CD4-positive, alpha-beta T cell treated with Interleukin-21 for 1 hour (primary cell): ENCODE results near the gene ZFHX3.

Experiments
- DNase-seq: peaks from one replicate; pipeline ENCODE4 v3.0.0-alpha.2; 2020

Gene ZFHX3

DNA sequence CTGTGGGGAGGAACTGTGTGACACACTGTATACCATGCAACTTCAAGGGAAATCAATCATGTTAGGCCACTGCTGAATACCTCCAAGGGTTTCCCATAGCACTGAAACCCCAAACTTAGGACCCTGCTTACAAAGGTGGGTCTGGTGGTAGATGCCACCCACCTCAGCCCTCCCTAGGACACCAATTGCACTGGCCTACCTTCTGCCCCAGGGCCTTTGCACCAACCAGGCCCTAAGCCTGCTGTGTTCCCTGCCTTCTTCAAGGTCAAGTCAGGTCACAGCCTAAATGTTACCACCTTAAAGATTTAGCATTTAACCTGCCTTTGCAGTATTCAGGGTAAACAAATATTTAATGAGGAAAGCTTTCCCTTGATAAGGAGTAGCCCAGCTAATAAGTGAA, 185.8 kb downstream of the ZFHX3 start:
- DNase-seq: no peak

DNA sequence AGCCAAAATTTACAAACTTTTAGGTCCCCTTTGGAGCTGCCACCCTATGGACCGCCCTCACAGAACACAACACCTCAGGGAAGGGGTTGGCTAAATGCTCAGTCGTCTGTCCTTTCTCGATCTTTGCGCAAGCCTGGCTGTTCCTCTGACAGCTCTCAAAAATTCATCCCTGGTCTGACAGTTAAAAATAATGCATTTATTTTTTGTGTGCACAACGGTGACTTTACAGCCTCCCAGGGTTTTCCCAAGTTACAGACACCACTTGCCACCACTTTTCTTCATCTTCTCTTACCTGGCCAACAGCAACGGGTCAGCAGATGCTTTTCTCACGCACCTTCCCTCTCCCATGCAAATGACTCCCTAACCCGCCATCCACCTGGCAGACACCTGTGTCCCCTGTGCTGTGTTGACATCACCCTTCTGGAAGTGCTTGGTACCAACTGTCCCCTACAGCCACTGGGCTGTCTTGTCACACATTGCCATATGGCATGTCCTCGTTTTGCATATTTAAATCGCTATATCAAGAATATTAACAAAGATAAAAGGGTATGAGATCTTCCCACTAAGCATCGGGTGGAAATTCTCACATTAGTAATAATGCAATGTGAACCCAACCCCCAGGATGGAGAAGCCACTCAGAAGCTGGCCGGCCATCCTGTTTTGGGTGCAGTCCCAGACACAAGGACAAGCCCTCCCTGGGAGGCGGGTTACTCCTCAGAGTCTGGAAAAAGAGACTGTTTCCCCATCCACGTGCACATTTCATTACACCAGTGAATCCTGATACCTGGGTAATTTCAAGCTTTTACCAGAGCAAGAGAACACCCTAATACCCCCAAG, 187.0 kb downstream of the ZFHX3 start:
- DNase-seq: no peak

DNA sequence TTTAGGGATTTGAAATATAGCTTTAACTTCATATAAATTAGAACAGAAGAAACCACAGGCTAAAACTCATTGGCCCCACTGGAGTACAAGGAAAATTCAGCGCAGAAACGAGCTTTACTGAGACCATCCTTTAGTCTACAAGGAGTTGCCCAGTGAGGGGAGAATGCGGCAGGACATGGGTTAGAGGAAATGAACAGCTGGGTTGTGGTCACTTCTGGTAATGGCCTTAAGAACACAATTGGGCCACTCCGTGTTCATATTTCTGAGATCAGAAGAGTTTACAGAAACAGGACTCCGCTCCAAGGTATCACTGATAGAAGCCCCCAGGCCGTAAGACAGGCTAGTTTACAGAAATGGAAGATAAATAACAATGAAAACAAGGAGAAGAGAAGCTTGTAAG, 188.3 kb downstream of the ZFHX3 start:
- no peak for DNase-seq

- DNase-seq: no peak
These were observed 189.0 kb downstream of the ZFHX3 start for GRCh38 chr16:72858665-72859493.

- no peak for DNase-seq
These were observed 189.9 kb downstream of the ZFHX3 start for GRCh38 chr16:72857834-72858664.

- no peak for DNase-seq
These were observed 191.1 kb downstream of the ZFHX3 start for GRCh38 chr16:72856797-72857196.

DNA sequence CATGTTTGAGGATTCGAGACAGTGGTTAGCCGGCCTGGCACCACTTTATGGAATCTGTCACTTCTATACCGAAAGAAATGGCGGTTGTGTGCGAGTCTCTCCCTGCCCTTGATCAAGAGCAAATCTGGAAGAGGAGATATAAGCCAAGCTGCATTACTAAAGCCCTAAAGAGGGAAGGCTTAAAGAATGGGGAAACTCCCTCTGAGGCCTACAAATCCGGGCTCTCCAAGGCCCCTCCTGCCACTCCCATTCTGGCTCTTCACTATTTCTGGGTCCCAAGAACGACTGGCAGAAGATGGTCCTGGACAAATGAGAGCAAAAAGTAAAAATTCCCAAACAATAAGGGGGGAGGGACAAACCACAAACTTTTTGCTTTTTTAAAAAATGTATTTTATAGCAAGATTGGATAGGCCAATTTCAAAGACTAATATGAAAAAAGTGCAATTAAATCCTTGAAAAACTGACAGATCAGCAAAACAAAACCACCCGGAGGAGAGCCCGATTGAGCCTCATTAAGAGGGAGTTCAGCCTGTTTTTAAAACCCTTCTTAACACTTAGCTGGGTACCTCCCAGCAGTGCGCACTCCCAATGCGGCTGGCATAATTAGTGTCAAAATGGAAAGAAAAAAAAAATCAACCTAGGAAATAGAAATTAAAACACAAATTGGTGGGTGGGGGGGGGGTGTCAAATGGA, 193.5 kb downstream of the ZFHX3 start:
- DNase-seq: no peak

- DNase-seq: no peak
These were observed 194.2 kb downstream of the ZFHX3 start for GRCh38 chr16:72853575-72854266.

GRCh38 chr16:72852421-72852820, 195.5 kb downstream of the ZFHX3 start:
- DNase-seq: no peak

DNA sequence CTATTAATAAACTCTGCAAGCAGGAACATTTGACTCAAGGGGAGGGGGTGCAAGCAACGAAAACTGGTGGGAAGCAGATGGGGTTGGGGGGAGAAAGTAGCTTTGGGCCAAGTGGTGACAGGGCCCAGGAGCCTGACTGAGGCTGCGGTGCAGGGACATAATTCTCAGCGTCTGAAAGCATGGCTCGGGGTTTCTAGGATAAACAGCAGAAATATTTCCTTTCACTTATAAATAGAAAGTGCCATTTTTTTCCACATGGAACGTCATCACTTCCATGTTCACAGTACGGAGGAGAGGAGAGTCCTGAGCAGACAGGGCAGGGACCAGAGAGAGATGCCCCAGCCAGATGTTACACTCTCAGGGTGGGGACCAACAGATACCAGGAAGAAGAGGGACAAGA, 197.1 kb downstream of the ZFHX3 start:
- DNase-seq: no peak

DNA sequence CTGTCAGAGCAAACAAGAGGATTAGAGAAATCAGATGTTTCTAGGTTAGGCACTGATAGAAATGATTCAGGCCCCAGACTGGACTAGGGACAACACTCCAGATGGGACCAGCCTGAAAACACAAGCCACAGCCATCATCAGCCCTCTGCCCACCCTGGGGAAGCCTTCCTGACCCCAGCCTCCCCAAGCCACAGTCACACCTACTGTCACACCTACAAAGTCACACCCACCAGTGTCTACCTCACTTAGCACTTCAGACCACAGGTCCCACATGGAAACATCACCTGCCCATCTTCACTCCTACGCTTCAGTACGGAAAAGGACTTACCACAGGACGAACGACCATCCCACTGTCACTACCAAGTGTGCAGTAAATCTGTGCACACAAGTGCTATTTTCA, 197.9 kb downstream of the ZFHX3 start:
- DNase-seq: no peak

DNA sequence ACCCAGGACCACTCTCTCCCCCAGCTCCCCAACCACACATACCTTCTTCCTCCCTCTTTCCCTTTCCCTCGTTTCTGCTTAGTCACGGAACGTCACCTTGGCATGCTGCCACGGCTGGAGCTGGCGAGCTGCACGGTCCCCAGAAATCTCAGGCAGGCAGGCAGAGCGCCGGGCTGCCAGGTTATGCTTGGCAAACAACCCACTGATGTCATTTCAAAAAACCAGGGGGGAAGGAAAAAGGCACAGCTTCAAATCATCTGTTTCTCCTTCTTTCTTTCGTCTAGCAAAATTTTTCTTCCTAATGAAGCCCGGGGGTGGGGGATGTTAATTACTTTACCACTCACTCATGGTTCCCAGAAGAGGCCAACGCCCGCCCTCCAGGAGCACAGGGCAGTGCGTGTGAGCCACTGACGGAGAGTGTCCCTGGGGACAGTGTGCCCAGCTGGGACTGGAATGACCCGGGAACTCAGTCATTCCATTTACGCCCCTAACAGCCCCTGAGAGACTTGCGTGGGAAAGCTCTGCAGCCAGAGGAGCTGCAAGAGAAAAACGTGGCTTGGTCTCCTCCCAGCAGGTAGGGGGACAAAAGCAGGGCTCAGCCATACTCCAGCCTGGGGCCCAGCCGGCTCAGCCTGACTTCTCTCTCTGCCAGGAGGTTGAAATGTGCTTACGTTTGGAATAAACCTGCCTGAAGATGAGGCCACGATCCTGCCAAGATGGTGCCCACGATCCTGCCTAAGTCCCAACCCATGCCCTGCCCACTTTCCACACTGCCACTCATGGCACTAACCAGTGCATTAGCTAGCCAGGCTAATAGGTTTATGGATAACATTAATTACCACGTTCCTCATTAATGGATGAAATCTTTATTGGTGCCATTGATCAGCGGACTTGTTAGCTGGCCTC, 198.9 kb downstream of the ZFHX3 start:
- no peak for DNase-seq

DNA sequence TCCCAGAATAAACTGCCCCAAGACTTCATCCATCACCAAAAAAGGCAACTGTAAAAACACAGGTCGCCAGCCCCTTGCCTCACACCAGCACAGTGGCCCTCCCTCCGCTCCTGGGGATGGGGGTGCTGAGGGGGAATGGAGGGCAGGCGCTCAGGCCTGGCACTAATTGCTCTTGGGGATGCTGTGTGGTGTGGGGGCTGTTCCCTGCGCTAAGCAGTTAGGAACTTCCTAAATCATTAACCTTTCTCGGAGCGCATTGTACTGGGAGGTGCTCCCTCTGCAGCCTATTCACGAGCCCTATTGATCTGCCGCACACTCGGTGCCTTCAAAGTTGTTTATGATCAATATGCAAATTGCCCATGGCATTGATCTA, 199.9 kb downstream of the ZFHX3 start:
- no peak for DNase-seq

DNA sequence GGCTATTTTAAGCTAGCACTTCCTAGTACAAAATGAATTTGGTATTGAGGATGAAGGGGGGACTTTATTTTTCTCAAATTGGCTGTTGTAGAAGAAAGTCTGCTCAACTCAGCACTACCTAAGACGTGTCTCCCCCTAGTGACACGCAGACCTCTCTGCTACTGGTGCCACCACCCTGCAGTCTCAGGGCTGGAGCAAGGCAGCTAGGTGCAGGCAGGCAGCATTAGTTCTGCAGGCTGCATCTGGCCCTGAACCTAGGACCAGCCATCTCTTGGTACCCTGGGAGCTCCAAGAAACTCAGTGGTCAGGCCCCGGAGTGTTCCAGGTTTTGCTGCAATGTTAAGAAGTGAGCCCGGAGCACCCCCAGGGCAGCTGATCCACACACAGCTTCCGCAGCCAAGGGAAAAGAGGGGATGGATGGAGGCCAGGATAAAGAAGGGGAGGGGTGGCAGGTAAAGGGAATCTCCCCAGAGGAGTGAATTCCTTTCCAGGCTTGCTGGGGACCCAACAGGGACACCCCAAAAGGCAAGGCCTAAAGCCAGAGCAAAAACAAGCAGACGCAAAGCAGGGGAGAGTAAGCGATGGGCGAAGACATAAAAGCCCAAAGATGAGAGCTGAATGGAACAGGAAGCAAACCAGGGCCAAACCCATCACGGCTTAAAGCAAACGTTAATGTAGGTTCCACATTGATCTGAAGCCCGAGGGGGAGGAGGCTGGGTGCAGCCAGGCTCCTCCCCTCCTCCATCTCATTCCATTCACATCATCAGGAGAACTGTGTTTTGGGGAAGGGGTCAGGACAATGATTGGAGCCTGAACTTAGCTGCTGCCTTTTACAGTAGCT, 200.5 kb downstream of the ZFHX3 start:
- DNase-seq: no peak

GRCh38 chr16:72846594-72846993, 201.3 kb downstream of the ZFHX3 start:
- DNase-seq: no peak

DNA sequence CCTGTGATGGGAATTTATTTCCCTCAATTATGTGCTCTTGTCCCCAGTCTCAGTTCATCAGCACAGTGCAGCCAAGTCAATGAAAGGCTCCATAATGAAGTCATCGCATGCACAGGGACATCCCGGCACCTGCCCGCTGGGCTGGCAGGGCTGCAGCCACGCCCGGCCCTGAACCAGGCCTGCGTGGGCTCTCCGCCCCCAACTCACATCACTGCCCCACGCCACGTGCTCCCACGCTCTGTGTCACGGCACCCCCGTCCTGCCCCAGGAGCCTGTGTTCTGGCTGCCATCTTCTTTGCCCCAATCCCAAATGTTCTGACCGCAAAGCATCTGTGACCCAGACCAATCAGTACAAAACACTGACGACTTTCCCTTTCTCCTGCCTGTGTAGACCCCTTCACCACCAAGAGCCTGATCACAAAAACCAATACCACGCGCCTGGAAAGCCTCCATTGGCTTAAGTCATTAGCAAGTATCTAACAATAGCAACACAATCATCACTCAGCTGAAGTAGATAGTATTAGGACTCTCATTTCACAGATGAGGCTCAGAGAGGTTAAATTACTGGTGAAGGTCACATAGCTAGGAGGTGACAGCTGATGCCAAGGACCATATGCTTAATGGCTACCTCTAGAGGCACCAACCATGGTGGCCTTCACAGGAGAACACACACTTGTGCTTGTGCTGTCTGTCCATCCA, 202.5 kb downstream of the ZFHX3 start:
- DNase-seq: no peak

DNA sequence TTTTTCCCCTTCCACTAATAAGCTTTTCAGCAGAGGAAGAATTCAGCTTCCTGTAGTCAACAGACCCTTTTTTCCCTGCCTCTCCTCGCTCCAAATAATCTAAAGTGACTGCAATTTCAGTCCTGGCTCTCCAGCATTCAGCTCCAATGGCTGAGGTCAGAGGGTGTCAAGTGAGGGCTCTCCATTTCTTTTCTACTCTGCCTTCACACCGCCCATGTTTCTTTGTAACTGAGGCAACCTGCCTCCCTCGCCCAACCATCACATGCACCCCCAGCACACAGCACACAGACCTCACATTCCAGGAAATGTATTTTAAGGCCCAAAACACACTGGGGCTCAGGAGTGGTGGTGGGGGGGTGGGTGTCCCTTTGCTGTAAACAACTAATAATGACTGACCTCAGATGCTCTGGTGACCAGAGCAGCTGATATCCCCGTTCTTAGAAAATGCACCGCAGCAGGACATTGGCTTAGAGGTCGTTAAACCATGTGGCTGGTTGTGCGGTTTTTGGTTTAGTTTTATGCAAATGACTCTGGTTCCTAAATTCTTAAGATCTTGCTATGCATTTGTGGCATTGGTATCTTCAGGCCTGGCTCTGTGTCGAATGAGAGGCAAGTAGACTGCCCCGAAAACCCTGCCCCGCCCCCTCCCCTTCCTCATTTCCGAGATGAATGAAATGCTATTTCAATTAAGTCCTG, 203.6 kb downstream of the ZFHX3 start:
- DNase-seq: no peak

GRCh38 chr16:72841506-72841905, 206.4 kb downstream of the ZFHX3 start:
- DNase-seq: no peak
